B cell (primary cell): ENCODE results near the gene TRIM38.

Experiments
- CTCF ChIP-seq: fragments of 200-600 bp; IDR thresholded peaks from one replicate; pipeline ENCODE4 v1.8.0; 2022; ENCODE audit warnings: antibody characterized with exemption, mild to moderate bottlenecking
- EZH2 ChIP-seq: IDR thresholded peaks from 2 replicates; pipeline ENCODE4 v1.6.1; 2012; ENCODE audit warnings: borderline replicate concordance, low read depth, mild to moderate bottlenecking, moderate library complexity, low read length; ENCODE audit not compliant: insufficient read depth, poor library complexity, severe bottlenecking

- TF ChIP-seq CTCF = no peak
- TF ChIP-seq EZH2 = no peak
Observed at GRCh38 chr6:25930532-25931410, 31.8 kb upstream of the TRIM38 start, which contains the start of gene SLC17A2.
